ENCODE results near the gene UGGT2. TPM values are rescaled to one million over a fixed set of nuclear protein-coding genes. Genes with fewer than 3 reads are reported as not detected.
"Not testable (repeated sequence)": the region's sequence is repeated elsewhere in the genome, so short reads cannot be mapped to it uniquely, and the experiment has no call there.

UGGT2 gene
- total and polyA plus RNA-seq, 10 donors: 2.6 to 38.9 (median 15.1) TPM

GRCh38 chr13:95931300-95932025 is 121.7 kb downstream of the UGGT2 start:
- TF ChIP-seq CTCF (IDR thresholded peaks at IDR 0.05 in 8 of 11, conservative IDR thresholded peaks at IDR 0.05 in 3 of 11) (no peak), POLR2A (IDR thresholded peaks at IDR 0.05) (no peak), POLR2AphosphoS5 (IDR thresholded peaks at IDR 0.05) (no peak)
- Histone ChIP-seq H3K27ac (no peak overlapping the region), H3K9me3 (peaks cover 0 to 56% (median 45%) of the 10 kb centered on the region in 8 donors), H3K4me1 (no peaks in the 10 kb centered on the region), H3K27me3 (replicated peaks in 1 of 7) (no peaks in the 10 kb centered on the region), H3K36me3 (peaks cover 0 to 31% (median 8%) of the 10 kb centered on the region in 6 donors), H3K4me3 (no peak overlapping the region)
- WGBS, 5 donors: 91 to 95% (median 92%) methylated on average over 26 to 44 of the region's 44 CpGs
- intact Hi-C loops (cut with DNase I; ENCODE audit: low total_unique reads): no loop called here
- DNase-seq: no peak

- no peak overlapping the region for H3K4me3 ChIP-seq
- no peak overlapping the region for H3K27ac ChIP-seq
- no peak for DNase-seq
- TF ChIP-seq POLR2AphosphoS5 (IDR thresholded peaks at IDR 0.05) (no peak), POLR2A (IDR thresholded peaks at IDR 0.05) (no peak), CTCF (IDR thresholded peaks at IDR 0.05 in 8 of 11, conservative IDR thresholded peaks at IDR 0.05 in 3 of 11) (no peak)
- H3K4me1 ChIP-seq: no peaks in the 10 kb centered on the region
- H3K36me3 ChIP-seq: peaks cover 0 to 11% (median under 1%) of the 10 kb centered on the region in 6 donors
- intact Hi-C loops (cut with DNase I; ENCODE audit: low total_unique reads): no loop called here
- peaks cover 0 to 43% (median 37%) of the 10 kb centered on the region in 8 donors for H3K9me3 ChIP-seq
- no peaks in the 10 kb centered on the region for H3K27me3 ChIP-seq (replicated peaks in 1 of 7)
- 94 to 100% (median 95%) methylated on average over 3 of the region's 3 CpGs for WGBS, 5 donors
Observed at GRCh38 chr13:95929430-95929829, 123.8 kb downstream of the UGGT2 start.

GRCh38 chr13:95928367-95928906 is 124.8 kb downstream of the UGGT2 start:
- H3K4me3 ChIP-seq; H3K27me3 ChIP-seq (replicated peaks in 1 of 7); H3K27ac ChIP-seq; H3K4me1 ChIP-seq; DNase-seq; intact Hi-C loops (cut with DNase I; ENCODE audit: low total_unique reads); H3K36me3 ChIP-seq: not testable (repeated sequence)
- H3K9me3 ChIP-seq: peaks cover 0 to 42% (median 37%) of the 10 kb centered on the region in 8 donors
- 89 to 96% (median 91%) methylated on average over 22 to 36 of the region's 36 CpGs for WGBS, 5 donors

GRCh38 chr13:95926231-95926630 is 127.0 kb downstream of the UGGT2 start:
- TF ChIP-seq POLR2A (IDR thresholded peaks at IDR 0.05): no peak
- no peak for TF ChIP-seq CTCF (IDR thresholded peaks at IDR 0.05 in 8 of 11, conservative IDR thresholded peaks at IDR 0.05 in 3 of 11)
- TF ChIP-seq POLR2AphosphoS5 (IDR thresholded peaks at IDR 0.05): no peak
- Histone ChIP-seq H3K36me3 (peaks cover 0 to 6% (median 0%) of the 10 kb centered on the region in 6 donors), H3K27ac (no peak overlapping the region), H3K4me1 (no peaks in the 10 kb centered on the region), H3K4me3 (no peak overlapping the region), H3K9me3 (peaks cover 0 to 34% (median 31%) of the 10 kb centered on the region in 8 donors), H3K27me3 (replicated peaks in 1 of 7) (no peaks in the 10 kb centered on the region)
- WGBS, 5 donors: 86 to 92% (median 88%) methylated on average over 3 of the region's 3 CpGs
- DNase-seq: no peak
- intact Hi-C loops (cut with DNase I; ENCODE audit: low total_unique reads): no loop called here
